SK-N-SH (cell line): Measurements from ENCODE around the gene ZC2HC1C. TPM values are rescaled to one million over a fixed set of nuclear protein-coding genes. Genes with fewer than 3 reads are reported as not detected.
"Not testable (repeated sequence)": the region's sequence is repeated elsewhere in the genome, so short reads cannot be mapped to it uniquely, and the experiment has no call there.

Experiments used
- CTCF ChIA-PET: fragments of 300-600, 350-600 bp; formaldehyde crosslinking; extraction: SDS; loops from one replicate; lab custom pipeline; 2021; lab: Yijun Ruan, JAX
- POLR2A ChIA-PET: fragments of 350-600 bp; sonication (Branson Sonifier 250); formaldehyde crosslinking; extraction: SDS; loops from one replicate; lab custom pipeline; 2020; ENCODE audit warnings: antibody characterized with exemption, inconsistent platforms; lab: Yijun Ruan, JAX
- DNase-seq: peaks from one replicate; pipeline ENCODE4 v3.0.0; 2012
- H2AFZ ChIP-seq: fragments of 200-600 bp; sonication (generic); 2 replicates; pipeline ENCODE4 v1.8.1; 2016; ENCODE audit warnings: antibody characterized with exemption, mild to moderate bottlenecking, low read depth
- H3F3A ChIP-seq: fragments of 200-600 bp; sonication (generic); replicated peaks from 2 replicates; pipeline ENCODE3; 2016; ENCODE audit warnings: antibody characterized with exemption, mild to moderate bottlenecking; ENCODE audit not compliant: insufficient read depth
- H3K27ac ChIP-seq, 2 experiments: fragments of 200-500 bp in 1 of 2; fragments of 200-600 bp in 1 of 2; sonication (Bioruptor generic) in 1 of 2; sonication (generic), shearing (Covaris generic) in 1 of 2; 2 replicates each; pipeline versions ENCODE4 v1.5.1 to v1.6.1; 2014 to 2016; ENCODE audit warnings: low read depth in 2 of 2, inconsistent platforms in 1 of 2, low read length in 1 of 2, mild to moderate bottlenecking in 1 of 2, mixed read lengths in 1 of 2
- H3K27me3 ChIP-seq: fragments of 200-600 bp; sonication (generic), shearing (Covaris generic); 2 replicates; pipeline ENCODE4 v1.6.1; 2016; ENCODE audit warnings: mixed run types; ENCODE audit not compliant: insufficient read depth
- H3K36me3 ChIP-seq, 2 experiments: fragments of 200-500 bp in 1 of 2; fragments of 200-600 bp in 1 of 2; sonication (Bioruptor generic) in 1 of 2; sonication (generic) in 1 of 2; replicated peaks in 1 of 2; 2 replicates each; pipeline versions ENCODE3 to v1.5.1; 2014 to 2016; ENCODE audit warnings: low read length in 1 of 2, mild to moderate bottlenecking in 1 of 2; ENCODE audit not compliant: insufficient read depth in 2 of 2, control insufficient read depth in 1 of 2
- H3K4me1 ChIP-seq, 2 experiments: fragments of 200-500 bp in 1 of 2; fragments of 200-600 bp in 1 of 2; sonication (Bioruptor generic) in 1 of 2; sonication (generic), shearing (Covaris generic) in 1 of 2; 2 replicates each; pipeline versions ENCODE4 v1.5.1 to v1.6.1; 2014 to 2016; ENCODE audit warnings: low read depth in 1 of 2, low read length in 1 of 2, mixed run types in 1 of 2; ENCODE audit not compliant: insufficient read depth in 2 of 2, control insufficient read depth in 1 of 2
- H3K4me2 ChIP-seq: fragments of 200-600 bp; sonication (generic), shearing (Covaris generic); 2 replicates; pipeline ENCODE4 v1.6.1; 2017; ENCODE audit warnings: mixed run types
- H3K4me3 ChIP-seq, 2 experiments: fragments of 200-500 bp in 1 of 2; fragments of 200-600 bp in 1 of 2; sonication (Bioruptor generic) in 1 of 2; sonication (generic), shearing (Covaris generic) in 1 of 2; 2 replicates each; pipeline versions ENCODE4 v1.5.1 to v1.8.1; 2014 to 2016; ENCODE audit warnings: low read depth in 2 of 2, inconsistent platforms in 1 of 2, low read length in 1 of 2, mild to moderate bottlenecking in 1 of 2, mixed read lengths in 1 of 2, moderate library complexity in 1 of 2
- H3K79me2 ChIP-seq: fragments of 200-600 bp; sonication (generic); 2 replicates; pipeline ENCODE4 v1.8.1; 2017; ENCODE audit warnings: mild to moderate bottlenecking; ENCODE audit not compliant: insufficient read depth
- H3K9ac ChIP-seq: fragments of 200-600 bp; sonication (generic); 2 replicates; pipeline ENCODE4 v1.6.1; 2017; ENCODE audit warnings: mixed run types
- H3K9me2 ChIP-seq: fragments of 200-600 bp; sonication (generic); 2 replicates; pipeline ENCODE4 v1.6.1; 2017; ENCODE audit warnings: mixed run types
- H3K9me3 ChIP-seq: fragments of 200-600 bp; sonication (generic); 2 replicates; pipeline ENCODE4 v1.6.1; 2017; ENCODE audit warnings: mixed run types, mild to moderate bottlenecking, moderate library complexity
- H4K20me1 ChIP-seq: fragments of 200-600 bp; sonication (generic); 2 replicates; pipeline ENCODE4 v1.6.1; 2017; ENCODE audit warnings: mild to moderate bottlenecking, mixed run types; ENCODE audit not compliant: insufficient read depth
- CHD2 ChIP-seq: fragments of 150-350 bp; IDR thresholded peaks from 2 replicates; pipeline ENCODE4 v1.6.1; 2018; ENCODE audit warnings: low read length; ENCODE audit not compliant: partially characterized antibody
- CTCF ChIP-seq: fragments of 200-600 bp; sonication (generic); IDR thresholded peaks from 2 replicates; pipeline ENCODE4 v1.6.1; 2017; ENCODE audit warnings: antibody characterized with exemption, mild to moderate bottlenecking, moderate library complexity
- ELF1 ChIP-seq: IDR thresholded peaks from 2 replicates; pipeline ENCODE4 v1.4.0; 2012
- EP300 ChIP-seq, 2 experiments: IDR thresholded peaks; 2 replicates each; pipeline versions ENCODE4 v1.4.0 to v1.6.1; 2012; ENCODE audit warnings: borderline replicate concordance in 1 of 2, low read depth in 1 of 2, low read length in 1 of 2
- FOSL2 ChIP-seq: IDR thresholded peaks from 2 replicates; pipeline ENCODE4 v1.4.0; 2012; ENCODE audit warnings: low read depth, mild to moderate bottlenecking, moderate library complexity, borderline replicate concordance
- JUND ChIP-seq: IDR thresholded peaks from 2 replicates; pipeline ENCODE4 v1.4.0; 2012
- MAX ChIP-seq: IDR thresholded peaks from 2 replicates; pipeline ENCODE4 v1.4.0; 2012; ENCODE audit warnings: low read depth
- MXI1 ChIP-seq: IDR thresholded peaks from 2 replicates; pipeline ENCODE4 v1.6.1; 2012; ENCODE audit warnings: mild to moderate bottlenecking, low read depth, low read length, improper control_type of control experiment
- PBX3 ChIP-seq: IDR thresholded peaks from 2 replicates; pipeline ENCODE4; 2012
- RAD21 ChIP-seq: IDR thresholded peaks from 2 replicates; pipeline ENCODE4 v1.6.1; 2012; ENCODE audit warnings: mild to moderate bottlenecking, low read length
- RFX5 ChIP-seq: IDR thresholded peaks from 2 replicates; pipeline ENCODE4 v1.6.1; 2012; ENCODE audit warnings: mild to moderate bottlenecking, improper control_type of control experiment, low read length
- RXRA ChIP-seq: IDR thresholded peaks from 2 replicates; pipeline ENCODE4 v1.4.0; 2012; ENCODE audit warnings: low read depth, mild to moderate bottlenecking, borderline replicate concordance
- SMC3 ChIP-seq: IDR thresholded peaks from 2 replicates; pipeline ENCODE4 v1.6.1; 2012; ENCODE audit warnings: low read depth, low read length, improper control_type of control experiment
- TCF12 ChIP-seq: IDR thresholded peaks from 2 replicates; pipeline ENCODE4 v1.4.0; 2012
- USF2 ChIP-seq: fragments of 150-350 bp; IDR thresholded peaks from 2 replicates; pipeline ENCODE4 v1.6.1; 2017; ENCODE audit warnings: antibody characterized with exemption, low read length, low read depth, borderline replicate concordance
- YY1 ChIP-seq: IDR thresholded peaks from 2 replicates; pipeline ENCODE4 v1.4.0; 2012; ENCODE audit warnings: low read depth, mild to moderate bottlenecking
- ZBTB33 ChIP-seq: IDR thresholded peaks from 2 replicates; pipeline ENCODE4 v1.4.0; 2012; ENCODE audit warnings: low read depth, borderline replicate concordance
- WGBS: methylation state at CpG from one replicate; pipeline ENCODE4 v1.1.6; 2017; ENCODE audit warnings: low lambda C conversion rate; 5-methylcytosine and 5-hydroxymethylcytosine counted together
- polyA plus RNA-seq, 3 experiments: library from polyadenylated mRNA; depleted of rRNA; stranded (reverse); fragments of >200 nt; gene quantifications; 2 replicates each; pipeline ENCODE4 v1.2.3, GENCODE V29; 2012

The ZC2HC1C gene
- polyA plus RNA-seq, 1 of the 3 experiments (the other 2 are of a cell fraction): 1.2 TPM

- TF ChIP-seq FOSL2 (no peak), MXI1 (no peak), MAX (no peak), SMC3 (no peak), CHD2 (no peak), RXRA (no peak), RAD21 (no peak)
- TF ChIP-seq, all 33 proteins: peak for 0
Measured at GRCh38 chr14:75067212-75067611, 2.2 kb upstream of the ZC2HC1C start (continued).

GRCh38 chr14:75067765-75068164 lies 1.7 kb upstream of the ZC2HC1C start:
- H3K9me3 ChIP-seq, H3K9me2 ChIP-seq, H3K36me3 ChIP-seq, H3K27me3 ChIP-seq, H2AFZ ChIP-seq, H4K20me1 ChIP-seq, DNase-seq: not testable (repeated sequence)
- POLR2A ChIA-PET: interaction anchor here (1.7 to 1.9 kb wide), 2 partner anchors 10 to 113 kb away, joined by 4 to 6 read pairs; partner anchors contain the start of gene PGF
- Histone ChIP-seq H3K4me3 (peak overlapping the region in 1 of 2 experiments; percentile 69; a peak in 1 of 4 replicates), H3K9ac (peak overlapping the region; percentile 84), H3F3A (peaks cover 11% of the 10 kb centered on the region), H3K4me2 (peak overlapping the region; percentile 84), H3K79me2 (peaks cover 26% of the 10 kb centered on the region), H3K27ac (peak overlapping the region; percentile 84 to 98; a peak in 2 of 4 replicates), H3K4me1 (peaks cover 0 to 16% of the 10 kb centered on the region in 2 experiments; a peak in 1 of 4 replicates)
- 80% methylated on average over 4 of the region's 4 CpGs for WGBS
- CTCF ChIA-PET: interaction anchor here (1.0 to 1.7 kb wide), 3 partner anchors 9 to 207 kb away, joined by 3 to 5 read pairs (median 4); no protein-coding TSS in a partner anchor

GRCh38 chr14:75068294-75069120 lies 934 bp upstream of the ZC2HC1C start:
- H3K4me2 ChIP-seq: peak overlapping the region; percentile 84
- H3K9ac ChIP-seq: peak overlapping the region; percentile 84
- H3K36me3 ChIP-seq: no peaks in the 10 kb centered on the region
- ChIA-PET POLR2A (interaction anchor here (0.7 to 1.9 kb wide), 4 partner anchors 9 to 146 kb away, joined by 3 to 6 read pairs (median 4); partner anchors contain the start of genes PGF and RPS6KL1), CTCF (interaction anchor here (0.8 to 3.8 kb wide), 7 partner anchors 8 to 208 kb away, joined by 3 to 15 read pairs (median 4); no protein-coding TSS in a partner anchor)
- H3K79me2 ChIP-seq: peaks cover 19% of the 10 kb centered on the region
- H3K4me1 ChIP-seq: peaks cover 0 to 14% of the 10 kb centered on the region in 2 experiments; a peak in 1 of 4 replicates
- TF ChIP-seq FOSL2 (peak; percentile 49; the same call in 1 of the 2 replicates), ZBTB33 (no peak), CHD2 (no peak), PBX3 (peak; percentile 33; the same call in 1 of the 2 replicates), MXI1 (no peak), TCF12 (peak; percentile 31; the same call in 1 of the 2 replicates), USF2 (no peak), YY1 (no peak), JUND (no peak), EP300 (IDR thresholded peaks at IDR 0.05; ENCODE audit: borderline replicate concordance in 1 of 2, low read depth in 1 of 2, low read length in 1 of 2) (peak in 1 of 2 experiments; percentile 77; a peak in 2 of 4 replicates), RFX5 (no peak), ELF1 (no peak), CTCF (no peak)
- H3K4me3 ChIP-seq: peak overlapping the region; percentile 59 to 69
- no peaks in the 10 kb centered on the region for H3K27me3 ChIP-seq
- no peaks in the 10 kb centered on the region for H3K9me2 ChIP-seq
- DNase-seq: peak; percentile 29
- H4K20me1 ChIP-seq: no peaks in the 10 kb centered on the region
- H3F3A ChIP-seq: peaks cover 11% of the 10 kb centered on the region
- WGBS: 8% methylated on average over 15 of the region's 15 CpGs
- H2AFZ ChIP-seq: peak overlapping the region; percentile 85
- H3K27ac ChIP-seq: peak overlapping the region; percentile 84 to 98
- H3K9me3 ChIP-seq: no peaks in the 10 kb centered on the region
